GM19043 (cell line): ENCODE results near the gene NR1D2.
"Not testable (repeated sequence)": the region's sequence is repeated elsewhere in the genome, so short reads cannot be mapped to it uniquely, and the experiment has no call there.

Source experiments
- ATAC-seq: cut with Tn5 transposase; IDR thresholded peaks from one replicate; pipeline ENCODE4 v1.9.1; 2021; ENCODE audit warnings: low read depth; ENCODE audit not compliant: unreplicated experiment

NR1D2 gene

GRCh38 chr3:24002129-24002528 is 57.0 kb downstream of the NR1D2 start:
- ATAC-seq, result no peak

DNA sequence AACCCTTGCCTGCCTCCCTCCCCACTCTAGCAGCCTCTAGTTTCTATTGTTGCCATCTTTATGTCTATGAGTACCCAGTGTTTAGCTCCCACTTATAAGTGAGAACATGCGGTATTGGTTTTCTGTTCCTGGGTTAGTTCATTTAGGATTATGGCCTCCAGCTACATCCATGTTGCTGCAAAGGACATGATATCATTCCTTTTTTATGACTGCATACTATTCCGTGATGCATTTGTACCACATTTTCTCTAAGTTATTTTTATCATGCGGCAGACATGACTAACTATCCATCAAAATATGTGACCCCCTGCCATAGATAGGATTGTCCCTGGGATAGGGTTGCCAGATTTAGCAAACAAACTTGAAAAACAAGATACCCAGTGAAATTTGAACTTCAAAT is 58.4 kb downstream of the NR1D2 start:
- no peak for ATAC-seq

GRCh38 chr3:24004171-24004938 is 59.3 kb downstream of the NR1D2 start:
- ATAC-seq, result peak; percentile 83

GRCh38 chr3:24005669-24006068 is 60.6 kb downstream of the NR1D2 start:
- no peak for ATAC-seq

- ATAC-seq, result not testable (repeated sequence)
These were observed 65.7 kb downstream of the NR1D2 start for GRCh38 chr3:24010834-24011233.

DNA sequence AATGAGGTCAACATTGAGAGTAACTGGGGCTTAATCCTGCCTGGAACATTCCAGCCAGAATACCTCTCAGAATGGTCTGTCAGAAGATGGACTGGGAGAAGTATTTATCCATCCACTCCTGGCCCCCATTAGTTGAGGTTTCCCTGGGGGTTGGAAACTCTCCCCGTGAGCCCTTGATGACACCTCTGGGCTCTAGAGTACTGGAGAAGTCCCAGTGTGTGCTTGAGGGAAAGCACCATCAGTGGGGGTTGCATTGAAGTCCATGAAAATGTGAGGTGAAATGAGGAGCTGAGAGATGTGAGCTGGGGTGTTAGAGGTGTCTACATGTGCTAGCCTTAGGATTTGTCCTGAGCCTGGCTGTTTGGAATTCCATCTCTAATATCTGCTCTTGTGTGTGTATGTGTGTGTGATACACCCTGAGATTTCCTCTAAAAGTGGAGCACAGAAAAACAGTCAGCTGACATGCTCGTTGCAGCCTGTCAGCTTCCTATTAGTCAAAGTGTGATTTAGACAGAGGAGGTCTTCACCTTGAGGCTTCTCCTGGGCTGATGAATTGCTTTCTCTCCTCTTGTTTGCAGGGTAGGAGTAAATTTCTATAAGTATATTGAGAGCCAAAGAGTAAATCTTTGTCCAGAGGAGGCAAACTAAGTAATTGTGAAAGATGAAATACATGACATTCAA is 67.6 kb downstream of the NR1D2 start:
- peak; percentile 69 for ATAC-seq

- no peak for ATAC-seq
These were observed 72.2 kb downstream of the NR1D2 start for GRCh38 chr3:24017305-24017704.

GRCh38 chr3:24018784-24019570 is 73.9 kb downstream of the NR1D2 start:
- no peak for ATAC-seq

DNA sequence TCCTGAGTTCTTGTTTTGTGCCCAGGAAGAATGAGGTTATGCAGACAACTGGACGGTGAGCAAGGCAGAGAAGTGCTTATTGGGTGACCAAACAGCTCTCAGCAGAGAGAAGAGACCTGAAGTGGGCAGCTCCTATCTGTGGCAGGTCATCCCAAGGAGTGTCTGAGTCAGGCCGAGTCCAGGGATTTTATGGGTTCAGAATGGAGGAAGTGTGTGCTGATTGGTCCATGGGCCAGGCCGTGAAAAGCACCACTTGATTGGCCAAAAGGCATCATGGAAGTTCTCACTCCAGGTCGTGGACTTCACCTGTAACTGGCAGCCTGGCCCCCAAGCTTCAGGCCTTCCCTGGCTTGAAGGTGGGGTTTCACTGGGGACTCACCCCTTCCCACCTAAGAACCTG is 74.5 kb downstream of the NR1D2 start:
- ATAC-seq, result no peak

DNA sequence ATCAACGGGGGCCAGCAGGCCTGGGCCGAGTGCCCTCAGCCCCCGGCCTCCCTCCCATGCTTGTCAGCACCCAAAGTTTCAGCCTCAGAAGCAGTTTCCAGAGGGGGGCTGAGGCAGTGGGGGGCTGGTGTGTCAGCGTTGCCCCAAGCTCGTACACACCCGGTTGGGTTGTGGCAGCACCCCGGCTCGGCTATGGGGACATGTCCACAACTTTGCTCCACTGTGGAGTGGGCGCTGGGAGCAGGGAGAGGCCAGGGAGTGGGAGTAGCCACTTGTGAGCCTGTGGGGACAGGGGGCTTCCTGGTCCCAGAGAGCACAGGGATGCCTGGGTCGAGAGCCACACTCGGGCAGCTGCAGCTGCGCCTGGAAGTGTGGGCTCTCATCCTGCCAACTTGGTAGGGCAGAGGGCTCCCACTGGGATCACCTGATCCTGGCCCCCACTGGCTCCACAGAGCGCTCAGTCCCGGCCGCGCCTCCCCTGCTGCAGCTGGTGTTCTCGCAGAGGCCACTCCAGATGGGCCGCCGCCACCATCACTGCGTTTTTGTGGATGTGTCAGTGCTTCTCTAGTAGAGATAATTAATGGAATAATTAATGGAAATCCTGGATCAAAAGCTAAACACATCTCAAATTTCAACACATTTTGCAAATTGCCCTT is 75.1 kb downstream of the NR1D2 start:
- ATAC-seq, result no peak

DNA sequence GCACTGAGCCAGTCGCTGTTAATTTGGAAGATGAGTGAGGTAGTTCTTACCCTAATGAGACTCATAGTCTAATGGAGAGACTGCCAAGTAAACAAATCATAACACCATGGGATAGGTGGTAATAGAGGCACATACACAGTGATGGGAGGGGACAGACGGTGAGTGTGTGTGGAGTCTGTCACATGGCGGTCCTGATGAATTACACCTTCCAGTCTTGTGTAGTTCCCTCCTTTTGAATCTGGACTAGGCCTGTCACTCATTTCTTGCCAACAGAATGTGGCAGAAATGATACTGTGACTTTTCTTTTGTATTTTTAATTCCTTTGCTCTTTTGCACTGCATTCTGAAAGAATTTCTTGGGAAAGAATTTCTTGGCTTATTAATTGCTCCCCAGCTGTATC is 78.1 kb downstream of the NR1D2 start:
- no peak for ATAC-seq

- ATAC-seq, result no peak
These were observed 80.7 kb downstream of the NR1D2 start for GRCh38 chr3:24025805-24026204.

DNA sequence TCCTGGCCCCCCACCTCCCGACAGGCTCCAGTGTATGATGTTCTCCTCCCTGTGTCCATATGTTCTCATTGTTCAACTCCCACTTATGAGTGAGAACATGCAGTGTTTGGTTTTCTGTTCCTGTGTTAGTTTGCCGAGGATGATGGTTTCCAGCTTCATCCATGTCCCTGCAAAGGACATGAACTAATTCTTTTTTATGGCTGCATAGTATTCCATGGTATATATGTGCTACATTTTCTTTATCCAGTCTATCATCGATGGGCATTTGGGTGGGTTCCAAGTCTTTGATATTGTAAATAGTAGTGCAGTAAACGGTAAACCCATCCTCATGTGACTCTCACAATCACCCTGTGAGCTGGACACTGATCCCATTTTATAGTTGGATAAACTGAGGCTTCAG is 81.6 kb downstream of the NR1D2 start:
- not testable (repeated sequence) for ATAC-seq

DNA sequence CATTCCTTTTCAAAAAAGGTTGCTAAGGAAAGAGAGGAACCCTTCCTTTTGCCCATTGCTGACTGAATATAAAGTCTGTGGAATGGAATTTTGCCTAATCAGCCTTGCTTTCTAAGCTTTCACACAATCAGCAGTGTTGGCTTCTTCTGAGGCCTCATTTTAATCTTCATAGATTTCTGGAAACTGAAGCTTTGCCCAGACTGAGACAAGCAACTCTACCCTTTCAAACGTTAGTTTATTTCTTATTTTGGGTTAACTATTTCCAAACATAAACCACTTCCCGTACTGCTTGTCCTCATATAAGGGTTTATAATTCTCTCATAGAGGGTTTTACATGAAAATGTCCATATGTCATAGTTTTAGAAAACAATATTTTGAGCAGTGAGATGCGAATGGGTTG is 82.9 kb downstream of the NR1D2 start:
- no peak for ATAC-seq
